IMR-90 (cell line): Measurements from ENCODE around the gene SLC9A9.

ENCODE experiments used
- CTCF ChIP-seq: conservative IDR thresholded peaks from 2 replicates; pipeline ENCODE4 v1.5.1; 2012; ENCODE audit warnings: mild to moderate bottlenecking, low read depth, low read length, improper control_type of control experiment
- POLR2A ChIP-seq: IDR thresholded peaks from 2 replicates; pipeline ENCODE4 v1.6.1; 2012; ENCODE audit warnings: mild to moderate bottlenecking, low read depth, low read length
- RAD21 ChIP-seq: IDR thresholded peaks from 2 replicates; pipeline ENCODE4 v1.6.1; 2012; ENCODE audit warnings: low read length, improper control_type of control experiment

- TF ChIP-seq CTCF (no peak), POLR2A (no peak), RAD21 (no peak)
Observed at GRCh38 chr3:143471705-143472104, 376.6 kb downstream of the SLC9A9 start.
